ENCODE measurements around the gene CSNK1A1L.
"Not testable (repeated sequence)": the region's sequence is repeated elsewhere in the genome, so short reads cannot be mapped to it uniquely, and the experiment has no call there.

The CSNK1A1L gene

GRCh38 chr13:37102896-37103295 is 2.6 kb downstream of the CSNK1A1L start:
- no peak for DNase-seq

- no peak for DNase-seq
These were observed 4.3 kb downstream of the CSNK1A1L start for GRCh38 chr13:37101201-37101600.

GRCh38 chr13:37100731-37101130 is 4.7 kb downstream of the CSNK1A1L start:
- no peak for DNase-seq

- no peak for DNase-seq
These were observed 8.4 kb downstream of the CSNK1A1L start for GRCh38 chr13:37097076-37097475.

GRCh38 chr13:37094840-37095239 is 10.6 kb downstream of the CSNK1A1L start:
- DNase-seq, result no peak

GRCh38 chr13:37094099-37094498 is 11.4 kb downstream of the CSNK1A1L start:
- no peak for DNase-seq

- DNase-seq, result no peak
These were observed 13.6 kb downstream of the CSNK1A1L start for GRCh38 chr13:37091835-37092234.

- DNase-seq, result no peak
These were observed 14.6 kb downstream of the CSNK1A1L start for GRCh38 chr13:37090912-37091311.

- no peak for DNase-seq
These were observed 16.0 kb downstream of the CSNK1A1L start for GRCh38 chr13:37089495-37089894.

GRCh38 chr13:37087486-37087885 is 18.0 kb downstream of the CSNK1A1L start:
- DNase-seq, result no peak

- DNase-seq, result no peak
These were observed 19.9 kb downstream of the CSNK1A1L start for GRCh38 chr13:37085606-37086005.

GRCh38 chr13:37076818-37077217 is 28.6 kb downstream of the CSNK1A1L start:
- no peak for DNase-seq

GRCh38 chr13:37075164-37075563 is 30.3 kb downstream of the CSNK1A1L start:
- DNase-seq, result no peak

GRCh38 chr13:37074703-37075102 is 30.8 kb downstream of the CSNK1A1L start:
- DNase-seq, result no peak

GRCh38 chr13:37072024-37072423 is 33.4 kb downstream of the CSNK1A1L start:
- DNase-seq, result no peak

GRCh38 chr13:37070956-37071355 is 34.5 kb downstream of the CSNK1A1L start:
- no peak for DNase-seq

- DNase-seq, result no peak
These were observed 35.2 kb downstream of the CSNK1A1L start for GRCh38 chr13:37070145-37070695.

- no peak for DNase-seq
These were observed 35.8 kb downstream of the CSNK1A1L start for GRCh38 chr13:37069597-37070103.

GRCh38 chr13:37068962-37069361 is 36.5 kb downstream of the CSNK1A1L start:
- DNase-seq, result no peak

GRCh38 chr13:37067874-37068273 is 37.6 kb downstream of the CSNK1A1L start:
- DNase-seq, result no peak

GRCh38 chr13:37065890-37066526 is 39.5 kb downstream of the CSNK1A1L start:
- DNase-seq, result no peak

GRCh38 chr13:37059848-37060192 is 45.6 kb downstream of the CSNK1A1L start:
- no peak for DNase-seq

GRCh38 chr13:37058910-37059847 is 46.3 kb downstream of the CSNK1A1L start, which contains the start of gene SUPT20H:
TSS of gene SUPT20H (minus strand) at chr13:37059688. CDS start at chr13:37051490, 8,198 bp downstream.
- peak; percentile 61 for DNase-seq

GRCh38 chr13:37056228-37056627 is 49.2 kb downstream of the CSNK1A1L start:
- not testable (repeated sequence) for DNase-seq
